Measurements from ENCODE around the gene CYB5D1.

GRCh38 chr17:7878234-7878633 is 20.4 kb downstream of the CYB5D1 start:
- TF ChIP-seq CTCF (IDR thresholded peaks at IDR 0.05; ENCODE audit: poor library complexity) (no peak), EZH2 (IDR thresholded peaks at IDR 0.05; ENCODE audit: borderline replicate concordance) (no peak)
